Activated CD4-positive, alpha-beta T cell treated with anti-CD3 and anti-CD28 coated beads, Interleukin-2, amount 10 ng/mL, durations not matched to agents 7 days and 5 days (primary cell): Measurements from ENCODE around the gene SRA1. TPM values are rescaled to one million over a fixed set of nuclear protein-coding genes. Genes with fewer than 3 reads are reported as not detected.
"Not testable (repeated sequence)": the region's sequence is repeated elsewhere in the genome, so short reads cannot be mapped to it uniquely, and the experiment has no call there.

Experiments
- CTCF ChIA-PET: fragments of 350-600 bp; sonication (Branson Sonifier 250); formaldehyde crosslinking; loops from one replicate; lab custom pipeline; 2021; ENCODE audit warnings: antibody characterized with exemption; lab: Charles Lee
- POLR2A ChIA-PET: fragments of 350-600 bp; sonication (Branson Sonifier 250); formaldehyde crosslinking; loops from one replicate; lab custom pipeline; 2021; ENCODE audit warnings: antibody characterized with exemption; lab: Charles Lee
- DNase-seq: peaks from one replicate; pipeline ENCODE4 v3.0.0-alpha.2; 2020
- H3K27ac Mint-ChIP-seq: one replicate; pipeline ENCODE4 v1.8.0; 2021; ENCODE audit warnings: mild to moderate bottlenecking, moderate library complexity, mixed read lengths
- H3K27me3 Mint-ChIP-seq: one replicate; pipeline ENCODE4 v1.8.0; 2021; ENCODE audit warnings: mixed read lengths
- H3K36me3 Mint-ChIP-seq: one replicate; pipeline ENCODE4 v1.8.0; 2021; ENCODE audit warnings: low read depth, mixed read lengths
- H3K4me1 Mint-ChIP-seq: one replicate; pipeline ENCODE4 v1.8.0; 2021; ENCODE audit warnings: mixed read lengths
- H3K4me3 Mint-ChIP-seq: one replicate; pipeline ENCODE4 v1.8.0; 2021; ENCODE audit warnings: mild to moderate bottlenecking, moderate library complexity, mixed read lengths
- H3K9me3 Mint-ChIP-seq: one replicate; pipeline ENCODE4 v1.8.0; 2021; ENCODE audit warnings: mixed read lengths
- total RNA-seq, 2 experiments: library from RNA; stranded (reverse); gene quantifications; one replicate each; pipeline ENCODE4 v1.2.3, GENCODE V29; 2021

SRA1 gene
- total RNA-seq, 2 experiments from 2014 or later: 32.4 to 38.0 TPM

- H3K27me3 Mint-ChIP-seq: peaks cover 2% of the 10 kb centered on the region
- no peaks in the 10 kb centered on the region for H3K36me3 Mint-ChIP-seq
- no peak overlapping the region for H3K4me3 Mint-ChIP-seq
Measured at GRCh38 chr5:140591747-140592372, 34.6 kb upstream of the SRA1 start.

GRCh38 chr5:140590861-140591260 lies 33.6 kb upstream of the SRA1 start:
- Mint-ChIP-seq H3K36me3 (no peaks in the 10 kb centered on the region), H3K4me1 (peaks cover 5% of the 10 kb centered on the region), H3K27ac (no peak overlapping the region), H3K27me3 (peaks cover 6% of the 10 kb centered on the region), H3K4me3 (no peak overlapping the region), H3K9me3 (no peaks in the 10 kb centered on the region)
- POLR2A ChIA-PET: no interaction called here
- no peak for DNase-seq
- CTCF ChIA-PET: interaction anchor here (1.1 kb wide), 1 partner anchor 67 kb away, joined by 3 read pairs; no protein-coding TSS in a partner anchor

More at GRCh38 chr5:140591747-140592372, 34.6 kb upstream of the SRA1 start:
- CTCF ChIA-PET: no interaction called here
- no peak for DNase-seq
- no peaks in the 10 kb centered on the region for H3K9me3 Mint-ChIP-seq
- POLR2A ChIA-PET: no interaction called here
- no peak overlapping the region for H3K27ac Mint-ChIP-seq
- peaks cover 5% of the 10 kb centered on the region for H3K4me1 Mint-ChIP-seq

GRCh38 chr5:140588311-140589070 lies 31.2 kb upstream of the SRA1 start:
- CTCF ChIA-PET: interaction anchor here (0.6 to 1.4 kb wide), 3 partner anchors 12 to 96 kb away, joined by 3 to 4 read pairs (median 3); no protein-coding TSS in a partner anchor
- no peak for DNase-seq
- H3K9me3 Mint-ChIP-seq: no peaks in the 10 kb centered on the region
- H3K27me3 Mint-ChIP-seq: peaks cover 9% of the 10 kb centered on the region
- POLR2A ChIA-PET: no interaction called here
- peaks cover 5% of the 10 kb centered on the region for H3K4me1 Mint-ChIP-seq
- no peak overlapping the region for H3K27ac Mint-ChIP-seq
- H3K4me3 Mint-ChIP-seq: no peak overlapping the region
- H3K36me3 Mint-ChIP-seq: no peaks in the 10 kb centered on the region

- no peak for DNase-seq
- H3K4me1 Mint-ChIP-seq: no peaks in the 10 kb centered on the region
- CTCF ChIA-PET: no interaction called here
- H3K4me3 Mint-ChIP-seq: no peak overlapping the region
- POLR2A ChIA-PET: no interaction called here
- H3K27ac Mint-ChIP-seq: no peak overlapping the region
- no peaks in the 10 kb centered on the region for H3K9me3 Mint-ChIP-seq
- H3K27me3 Mint-ChIP-seq: peaks cover 16% of the 10 kb centered on the region
- H3K36me3 Mint-ChIP-seq: no peaks in the 10 kb centered on the region
Measured at GRCh38 chr5:140587495-140587894, 30.2 kb upstream of the SRA1 start.

GRCh38 chr5:140579188-140579747 lies 22.0 kb upstream of the SRA1 start:
- Mint-ChIP-seq H3K4me1 (peaks cover 13% of the 10 kb centered on the region), H3K27me3 (peaks cover 25% of the 10 kb centered on the region)
- H3K9me3 Mint-ChIP-seq, DNase-seq, H3K36me3 Mint-ChIP-seq, POLR2A ChIA-PET, H3K27ac Mint-ChIP-seq, H3K4me3 Mint-ChIP-seq: not testable (repeated sequence)
- CTCF ChIA-PET: interaction anchor here (1.7 kb wide), 1 partner anchor 9 kb away, joined by 6 read pairs; no protein-coding TSS in a partner anchor

GRCh38 chr5:140576776-140577201 lies 19.5 kb upstream of the SRA1 start:
- Mint-ChIP-seq H3K27me3 (peaks cover 11% of the 10 kb centered on the region), H3K4me3 (no peak overlapping the region), H3K36me3 (peaks cover 2% of the 10 kb centered on the region), H3K4me1 (peaks cover 13% of the 10 kb centered on the region), H3K27ac (peak overlapping the region; percentile 9), H3K9me3 (no peaks in the 10 kb centered on the region)
- POLR2A ChIA-PET: interaction anchor here (0.6 kb wide), 1 partner anchor 37 kb away, joined by 3 read pairs; no protein-coding TSS in a partner anchor
- CTCF ChIA-PET: interaction anchor here (1.2 to 1.4 kb wide), 3 partner anchors 11 to 59 kb away, joined by 3 to 7 read pairs (median 3); partner anchors contain the start of gene APBB3
- DNase-seq: no peak

- Mint-ChIP-seq H3K4me3 (no peak overlapping the region), H3K36me3 (peaks cover 9% of the 10 kb centered on the region), H3K4me1 (peaks cover 13% of the 10 kb centered on the region), H3K27ac (no peak overlapping the region), H3K27me3 (peaks cover 2% of the 10 kb centered on the region), H3K9me3 (no peaks in the 10 kb centered on the region)
- ChIA-PET CTCF (no interaction called here), POLR2A (no interaction called here)
- DNase-seq: no peak
Measured at GRCh38 chr5:140575309-140575708, 18.0 kb upstream of the SRA1 start.

- CTCF ChIA-PET: interaction anchor here (0.5 kb wide), 1 partner anchor 1929 kb away, joined by 3 read pairs; no protein-coding TSS in a partner anchor
- Mint-ChIP-seq H3K4me1 (peaks cover 24% of the 10 kb centered on the region), H3K4me3 (no peak overlapping the region), H3K27me3 (no peaks in the 10 kb centered on the region), H3K9me3 (no peaks in the 10 kb centered on the region), H3K36me3 (peaks cover 14% of the 10 kb centered on the region), H3K27ac (no peak overlapping the region)
- DNase-seq: no peak
- POLR2A ChIA-PET: no interaction called here
Measured at GRCh38 chr5:140574165-140574564, 16.9 kb upstream of the SRA1 start.

GRCh38 chr5:140573683-140574082 lies 16.4 kb upstream of the SRA1 start:
- no peaks in the 10 kb centered on the region for H3K9me3 Mint-ChIP-seq
- no peak overlapping the region for H3K4me3 Mint-ChIP-seq
- peaks cover 29% of the 10 kb centered on the region for H3K4me1 Mint-ChIP-seq
- H3K27ac Mint-ChIP-seq: no peak overlapping the region
- DNase-seq: no peak
- peaks cover 18% of the 10 kb centered on the region for H3K36me3 Mint-ChIP-seq
- ChIA-PET CTCF (interaction anchor here (0.5 kb wide), 1 partner anchor 1928 kb away, joined by 3 read pairs; no protein-coding TSS in a partner anchor), POLR2A (no interaction called here)
- no peaks in the 10 kb centered on the region for H3K27me3 Mint-ChIP-seq

GRCh38 chr5:140571105-140571504 lies 13.8 kb upstream of the SRA1 start:
- ChIA-PET CTCF (interaction anchor here (1.4 to 1.6 kb wide), 3 partner anchors 19 to 24 kb away, joined by 3 to 5 read pairs (median 3); partner anchors contain the start of gene EIF4EBP3), POLR2A (interaction anchor here (1.6 kb wide), 1 partner anchor 76 kb away, joined by 3 read pairs; the partner anchor contains the start of genes IK and NDUFA2)
- Mint-ChIP-seq H3K27me3 (no peaks in the 10 kb centered on the region), H3K4me3 (no peak overlapping the region), H3K4me1 (peaks cover 49% of the 10 kb centered on the region), H3K27ac (no peak overlapping the region), H3K36me3 (peaks cover 39% of the 10 kb centered on the region), H3K9me3 (no peaks in the 10 kb centered on the region)
- no peak for DNase-seq

- Mint-ChIP-seq H3K27me3 (no peaks in the 10 kb centered on the region), H3K9me3 (no peaks in the 10 kb centered on the region), H3K4me1 (peaks cover 53% of the 10 kb centered on the region), H3K27ac (peak overlapping the region; percentile 97), H3K36me3 (peaks cover 44% of the 10 kb centered on the region), H3K4me3 (no peak overlapping the region)
- ChIA-PET POLR2A (interaction anchor here (1.6 kb wide), 1 partner anchor 77 kb away, joined by 3 read pairs; the partner anchor contains the start of genes IK and NDUFA2), CTCF (interaction anchor here (1.6 kb wide), 2 partner anchors 8 to 23 kb away, joined by 5 to 6 read pairs; partner anchors contain the start of gene EIF4EBP3)
- DNase-seq: no peak
Measured at GRCh38 chr5:140570488-140570887, 13.2 kb upstream of the SRA1 start.

GRCh38 chr5:140570058-140570457 lies 12.8 kb upstream of the SRA1 start:
- Mint-ChIP-seq H3K36me3 (peaks cover 42% of the 10 kb centered on the region), H3K4me3 (no peak overlapping the region), H3K27me3 (no peaks in the 10 kb centered on the region), H3K27ac (peak overlapping the region; percentile 97), H3K9me3 (no peaks in the 10 kb centered on the region), H3K4me1 (peaks cover 52% of the 10 kb centered on the region)
- ChIA-PET CTCF (interaction anchor here (1.1 to 1.6 kb wide), 4 partner anchors 9 to 34 kb away, joined by 3 to 6 read pairs (median 4); partner anchors contain the start of gene EIF4EBP3), POLR2A (interaction anchor here (1.6 kb wide), 1 partner anchor 77 kb away, joined by 3 read pairs; the partner anchor contains the start of genes IK and NDUFA2)
- no peak for DNase-seq
